OCI-LY1 (cell line): Measurements from ENCODE around the gene FYN.

ENCODE experiments used
- H2AFZ ChIP-seq: fragments of 200-600 bp; sonication (generic), shearing (Covaris generic); 2 replicates; pipeline ENCODE4 v1.6.0; 2014; ENCODE audit warnings: antibody characterized with exemption, mild to moderate bottlenecking, low read length
- H3F3A ChIP-seq: fragments of 200-600 bp; sonication (generic), shearing (Covaris generic); 2 replicates; pipeline ENCODE4 v1.6.0; 2014; ENCODE audit warnings: mild to moderate bottlenecking, antibody characterized with exemption, low read length, moderate library complexity; ENCODE audit not compliant: insufficient read depth
- H3K27ac ChIP-seq: fragments of 200-600 bp; sonication (generic); 2 replicates; pipeline ENCODE4 v1.5.1; 2014; ENCODE audit warnings: low read length, mixed run types, mild to moderate bottlenecking, low read depth; ENCODE audit not compliant: poor library complexity, severe bottlenecking
- H3K27me3 ChIP-seq: fragments of 200-600 bp; sonication (generic); 2 replicates; pipeline ENCODE4 v1.6.0; 2014; ENCODE audit warnings: antibody characterized with exemption, mild to moderate bottlenecking, low read length, moderate library complexity; ENCODE audit not compliant: insufficient read depth
- H3K36me3 ChIP-seq: fragments of 200-600 bp; sonication (generic); 2 replicates; pipeline ENCODE4 v1.6.1; 2014; ENCODE audit warnings: mild to moderate bottlenecking, antibody characterized with exemption, low read length, moderate library complexity, mixed read lengths; ENCODE audit not compliant: insufficient read depth
- H3K4me1 ChIP-seq: fragments of 200-600 bp; sonication (generic); 2 replicates; pipeline ENCODE4 v1.5.1; 2014; ENCODE audit warnings: mild to moderate bottlenecking, low read length, moderate library complexity; ENCODE audit not compliant: insufficient read depth, severe bottlenecking
- H3K4me2 ChIP-seq: fragments of 200-600 bp; sonication (generic), shearing (Covaris generic); 2 replicates; pipeline ENCODE4 v1.6.1; 2014; ENCODE audit warnings: low read length
- H3K4me3 ChIP-seq: fragments of 200-600 bp; sonication (generic); 2 replicates; pipeline ENCODE4 v1.5.1; 2014; ENCODE audit warnings: low read length, low read depth, mild to moderate bottlenecking, mixed read lengths; ENCODE audit not compliant: poor library complexity, severe bottlenecking
- H3K79me2 ChIP-seq: fragments of 200-600 bp; shearing (Covaris generic); 2 replicates; pipeline ENCODE4 v1.6.1; 2016; ENCODE audit warnings: mixed run types, low read length, mixed read lengths; ENCODE audit not compliant: insufficient read depth
- H3K9ac ChIP-seq: fragments of 200-600 bp; sonication (generic), shearing (Covaris generic); 2 replicates; pipeline ENCODE4 v1.6.1; 2014; ENCODE audit warnings: mild to moderate bottlenecking, low read length, mixed read lengths
- H3K9me2 ChIP-seq: fragments of 200-600 bp; sonication (generic), shearing (Covaris generic); 2 replicates; pipeline ENCODE4 v1.6.1; 2014; ENCODE audit warnings: low read depth, mild to moderate bottlenecking, low read length, mixed read lengths
- H3K9me3 ChIP-seq: fragments of 200-600 bp; shearing (Covaris generic); 2 replicates; pipeline ENCODE4 v1.6.1; 2014; ENCODE audit warnings: low read length, mixed read lengths
- H4K20me1 ChIP-seq: fragments of 200-600 bp; sonication (generic), shearing (Covaris generic); 2 replicates; pipeline ENCODE4 v1.6.0; 2016; ENCODE audit warnings: mild to moderate bottlenecking, low read length; ENCODE audit not compliant: insufficient read depth
- EZH2 ChIP-seq: fragments of 200-600 bp; sonication (generic), shearing (Covaris generic); IDR thresholded peaks from 2 replicates; pipeline ENCODE4 v1.8.0; 2017; ENCODE audit warnings: borderline replicate concordance, mixed run types, mild to moderate bottlenecking, antibody characterized with exemption, low read length, moderate library complexity, mixed read lengths
- TF ChIP-seq, protein P1 (sequence below): fragments of 200-600 bp; sonication (generic), shearing (Covaris generic); IDR thresholded peaks from 2 replicates; pipeline ENCODE4 v1.5.1; 2017; ENCODE audit warnings: mild to moderate bottlenecking, antibody characterized with exemption, low read length, moderate library complexity, mixed read lengths

FYN gene

DNA sequence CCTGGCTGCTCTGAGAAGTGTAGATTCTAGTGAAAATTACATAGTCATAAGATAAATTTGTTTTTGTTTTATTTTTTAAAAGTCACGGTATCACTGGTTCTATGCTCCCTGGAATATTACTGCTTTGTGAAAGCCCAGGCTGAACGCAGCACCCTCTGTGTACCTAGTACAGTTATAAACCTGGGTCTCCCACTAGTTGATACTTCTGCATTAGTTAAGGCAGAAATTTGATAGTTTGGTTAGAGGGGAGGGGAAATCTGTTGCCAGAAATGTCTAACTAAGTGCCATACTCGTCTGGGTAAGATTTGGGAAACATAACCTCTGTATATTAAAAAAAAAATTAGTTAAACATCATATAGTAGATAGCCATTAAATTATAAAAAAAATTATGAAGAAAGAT, 156.9 kb downstream of the FYN start:
- no peaks in the 10 kb centered on the region for H3K79me2 ChIP-seq

DNA sequence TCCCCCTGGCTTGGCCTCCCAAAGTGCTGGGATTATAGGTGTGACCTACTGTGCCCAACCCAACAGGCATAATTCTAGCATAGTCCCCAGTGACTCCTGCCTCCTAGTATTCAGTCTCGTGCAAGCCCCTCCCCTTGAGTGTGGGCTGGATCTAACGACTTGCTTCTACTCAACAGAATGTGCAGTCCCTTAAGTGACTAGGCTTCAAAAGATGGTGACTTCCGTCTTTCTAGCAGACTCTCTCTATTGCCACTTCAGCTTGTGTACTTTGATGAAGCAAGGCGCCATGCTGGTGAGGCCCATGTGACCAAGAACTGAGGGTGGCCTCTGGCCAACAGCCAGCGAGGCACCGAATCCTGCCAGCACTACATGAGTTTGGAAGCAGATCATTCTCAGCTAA, 157.9 kb downstream of the FYN start:
- Histone ChIP-seq H3K9me2 (no peaks in the 10 kb centered on the region), H4K20me1 (no peaks in the 10 kb centered on the region), H3K27ac (no peak overlapping the region), H3K4me3 (no peak overlapping the region), H3K4me2 (no peak overlapping the region), H3K4me1 (no peaks in the 10 kb centered on the region), H3K9me3 (no peaks in the 10 kb centered on the region), H3F3A (no peaks in the 10 kb centered on the region), H3K79me2 (no peaks in the 10 kb centered on the region), H3K9ac (no peak overlapping the region), H3K36me3 (no peaks in the 10 kb centered on the region), H3K27me3 (no peaks in the 10 kb centered on the region), H2AFZ (no peak overlapping the region)
- TF ChIP-seq, protein P1, sequence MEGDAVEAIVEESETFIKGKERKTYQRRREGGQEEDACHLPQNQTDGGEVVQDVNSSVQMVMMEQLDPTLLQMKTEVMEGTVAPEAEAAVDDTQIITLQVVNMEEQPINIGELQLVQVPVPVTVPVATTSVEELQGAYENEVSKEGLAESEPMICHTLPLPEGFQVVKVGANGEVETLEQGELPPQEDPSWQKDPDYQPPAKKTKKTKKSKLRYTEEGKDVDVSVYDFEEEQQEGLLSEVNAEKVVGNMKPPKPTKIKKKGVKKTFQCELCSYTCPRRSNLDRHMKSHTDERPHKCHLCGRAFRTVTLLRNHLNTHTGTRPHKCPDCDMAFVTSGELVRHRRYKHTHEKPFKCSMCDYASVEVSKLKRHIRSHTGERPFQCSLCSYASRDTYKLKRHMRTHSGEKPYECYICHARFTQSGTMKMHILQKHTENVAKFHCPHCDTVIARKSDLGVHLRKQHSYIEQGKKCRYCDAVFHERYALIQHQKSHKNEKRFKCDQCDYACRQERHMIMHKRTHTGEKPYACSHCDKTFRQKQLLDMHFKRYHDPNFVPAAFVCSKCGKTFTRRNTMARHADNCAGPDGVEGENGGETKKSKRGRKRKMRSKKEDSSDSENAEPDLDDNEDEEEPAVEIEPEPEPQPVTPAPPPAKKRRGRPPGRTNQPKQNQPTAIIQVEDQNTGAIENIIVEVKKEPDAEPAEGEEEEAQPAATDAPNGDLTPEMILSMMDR: no peak
- TF ChIP-seq EZH2: no peak

More for the DNA sequence above, 156.9 kb downstream of the FYN start:
- Histone ChIP-seq H3F3A (no peaks in the 10 kb centered on the region), H3K4me2 (no peak overlapping the region), H3K9me3 (no peaks in the 10 kb centered on the region), H3K4me3 (no peak overlapping the region), H3K27ac (no peak overlapping the region), H2AFZ (no peak overlapping the region), H3K36me3 (no peaks in the 10 kb centered on the region), H4K20me1 (no peaks in the 10 kb centered on the region), H3K9me2 (no peaks in the 10 kb centered on the region), H3K4me1 (no peaks in the 10 kb centered on the region), H3K9ac (no peak overlapping the region), H3K27me3 (no peaks in the 10 kb centered on the region)
- no peak for TF ChIP-seq EZH2
- TF ChIP-seq, protein P1: no peak

DNA sequence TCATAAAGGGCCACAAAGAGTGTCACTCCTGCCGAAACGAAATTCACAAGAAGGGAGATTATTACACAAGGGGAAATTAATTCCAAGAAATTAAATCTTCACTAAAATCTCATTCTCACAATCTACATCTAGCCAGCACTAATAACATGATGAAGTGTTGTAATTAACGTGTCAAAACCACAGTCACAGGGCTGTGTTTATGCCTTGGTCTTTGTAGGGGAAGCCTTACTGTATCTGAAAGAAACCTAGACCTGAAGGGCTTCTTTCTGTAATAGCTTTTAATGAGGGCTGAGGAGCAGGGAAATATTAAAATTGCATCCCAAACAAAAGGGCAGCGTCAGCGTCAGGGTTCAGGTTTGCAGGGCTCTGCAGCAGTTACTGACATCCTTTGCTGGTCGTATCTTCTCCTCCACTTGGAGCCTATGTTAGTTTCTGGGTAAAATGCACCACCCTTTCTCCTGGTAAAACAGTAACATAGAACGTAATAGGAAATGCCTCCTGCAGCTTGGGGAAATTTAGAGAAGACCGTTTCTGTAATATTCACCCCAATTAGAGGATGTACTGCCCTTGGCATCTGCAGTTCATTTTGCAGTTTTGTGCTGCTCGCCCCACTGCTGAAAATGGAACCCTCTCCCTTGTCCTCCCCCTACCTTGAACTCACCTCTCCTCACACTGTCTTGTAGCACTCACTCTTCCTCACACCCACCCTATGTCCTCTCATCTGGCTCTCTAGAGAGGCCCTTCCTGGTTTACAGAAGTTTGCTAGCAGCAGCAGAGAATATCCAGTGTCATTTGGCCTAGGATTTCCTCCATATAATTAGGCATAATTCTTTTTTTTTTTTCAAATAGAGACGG, 158.6 kb downstream of the FYN start:
- H3K9ac ChIP-seq: no peak overlapping the region

More for the DNA sequence above, 158.6 kb downstream of the FYN start:
- Histone ChIP-seq H3K4me1 (no peaks in the 10 kb centered on the region), H3K4me3 (no peak overlapping the region), H3F3A (no peaks in the 10 kb centered on the region), H3K9me3 (no peaks in the 10 kb centered on the region), H3K9me2 (no peaks in the 10 kb centered on the region), H2AFZ (no peak overlapping the region), H3K4me2 (no peak overlapping the region), H3K27me3 (no peaks in the 10 kb centered on the region), H3K36me3 (no peaks in the 10 kb centered on the region), H4K20me1 (no peaks in the 10 kb centered on the region), H3K27ac (no peak overlapping the region), H3K79me2 (no peaks in the 10 kb centered on the region)
- TF ChIP-seq, protein P1: no peak
- TF ChIP-seq EZH2: no peak
